Posterior vena cava (tissue), 2 donors: ENCODE results near the gene FARS2. TPM values are rescaled to one million over a fixed set of nuclear protein-coding genes. Genes with fewer than 3 reads are reported as not detected.

Source experiments
- DNase-seq: peaks from one replicate; pipeline ENCODE4 v3.0.0-alpha.2; 2020; ENCODE audit warnings: low spot score
- intact Hi-C, 2 donors: fragments of 100-400 bp; cut with DNase I; formaldehyde crosslinking; loops; one replicate each; pipeline versions ENCODE4 v1.14.1 to v1.14.2; 2022 to 2023
- total RNA-seq, 2 donors: library from RNA; stranded (reverse); fragmentation: NEBNext Ultra II Directional; extraction: Animal tissue kit (Norgen Biotek cat#: 25700); gene quantifications; one replicate each; pipeline ENCODE4 v1.2.1, GENCODE V29; 2021
- donor health status: DM: yes; HTN: yes; CAD: no.
- donor health status: DM: yes; HTN: yes; CAD: no.

Gene FARS2
- total RNA-seq, 2 donors from 2014 or later: 13.3 to 13.6 TPM

- no peak for DNase-seq
- intact Hi-C loops: no loop called here
Measured at GRCh38 chr6:5443491-5443890, 182.2 kb downstream of the FARS2 start.

GRCh38 chr6:5446362-5447075 is 185.2 kb downstream of the FARS2 start:
- DNase-seq: no peak
- intact Hi-C loops: no loop called here

GRCh38 chr6:5447921-5448320 is 186.6 kb downstream of the FARS2 start:
- intact Hi-C loops: no loop called here
- DNase-seq: no peak

- intact Hi-C loops: no loop called here
Measured at GRCh38 chr6:5450073-5450472, 188.8 kb downstream of the FARS2 start.

GRCh38 chr6:5453546-5453945 is 192.2 kb downstream of the FARS2 start:
- intact Hi-C loops: no loop called here
- no peak for DNase-seq

More at GRCh38 chr6:5450073-5450472, 188.8 kb downstream of the FARS2 start:
- no peak for DNase-seq

GRCh38 chr6:5455142-5455541 is 193.8 kb downstream of the FARS2 start:
- intact Hi-C loops: no loop called here
- DNase-seq: no peak

GRCh38 chr6:5457041-5457440 is 195.7 kb downstream of the FARS2 start:
- intact Hi-C loops: no loop called here
- DNase-seq: no peak

GRCh38 chr6:5457983-5458683 is 196.8 kb downstream of the FARS2 start:
- DNase-seq: no peak
- intact Hi-C loops: no loop called here

GRCh38 chr6:5459346-5459745 is 198.0 kb downstream of the FARS2 start:
- DNase-seq: no peak
- intact Hi-C loops: no loop called here

- no peak for DNase-seq
- intact Hi-C loops: no loop called here
Measured at GRCh38 chr6:5461365-5461764, 200.1 kb downstream of the FARS2 start.

- intact Hi-C loops: no loop called here
- DNase-seq: no peak
Measured at GRCh38 chr6:5462856-5463255, 201.5 kb downstream of the FARS2 start.

- intact Hi-C loops: no loop called here
Measured at GRCh38 chr6:5463690-5464089, 202.4 kb downstream of the FARS2 start.

GRCh38 chr6:5464099-5464885 is 203.0 kb downstream of the FARS2 start:
- intact Hi-C loops: no loop called here

More at GRCh38 chr6:5463690-5464089, 202.4 kb downstream of the FARS2 start:
- no peak for DNase-seq

GRCh38 chr6:5466281-5467136 is 205.2 kb downstream of the FARS2 start:
- intact Hi-C loops: no loop called here
- no peak for DNase-seq

More at GRCh38 chr6:5464099-5464885, 203.0 kb downstream of the FARS2 start:
- no peak for DNase-seq

- DNase-seq: no peak
- intact Hi-C loops: no loop called here
Measured at GRCh38 chr6:5468586-5468985, 207.3 kb downstream of the FARS2 start.

GRCh38 chr6:5469101-5469846 is 208.0 kb downstream of the FARS2 start:
- intact Hi-C loops: no loop called here

GRCh38 chr6:5471044-5471443 is 209.7 kb downstream of the FARS2 start:
- intact Hi-C loops: no loop called here
- DNase-seq: peak; percentile 82

More at GRCh38 chr6:5469101-5469846, 208.0 kb downstream of the FARS2 start:
- DNase-seq: no peak

- intact Hi-C loops: no loop called here
Measured at GRCh38 chr6:5471637-5472398, 210.5 kb downstream of the FARS2 start.

More at GRCh38 chr6:5471637-5472398, 210.5 kb downstream of the FARS2 start:
- DNase-seq: no peak
